ENCODE results near the gene SCAPER. TPM values are rescaled to one million over a fixed set of nuclear protein-coding genes. Genes with fewer than 3 reads are reported as not detected.

Gene SCAPER
- total RNA-seq, 1 experiment from 2014 or later: 14.7 TPM

- H3K27ac ChIP-seq (ENCODE audit: low read depth, low read length): no peak overlapping the region
- POLR2A ChIA-PET: interaction anchor here (1.2 kb wide), 1 partner anchor 10 kb away, joined by 3 read pairs; no protein-coding TSS in a partner anchor
- CTCF ChIA-PET: no interaction called here
- H3K9me2 ChIP-seq (ENCODE audit: insufficient read depth): no peaks in the 10 kb centered on the region
- intact Hi-C loops (cut with micrococcal nuclease): no loop called here
- no peaks in the 10 kb centered on the region for H3K36me3 ChIP-seq (ENCODE audit: control insufficient read depth in 1 of 2, insufficient read depth in 2 of 2, low read length in 2 of 2)
- H3K79me2 ChIP-seq (ENCODE audit: insufficient read depth, low read length): no peaks in the 10 kb centered on the region
- no peaks in the 10 kb centered on the region for H3K4me1 ChIP-seq (ENCODE audit: control insufficient read depth in 1 of 2, insufficient read depth in 2 of 2, low read length in 2 of 2)
- no peak for TF ChIP-seq FOSL1 (IDR thresholded peaks at IDR 0.05; ENCODE audit: low read depth)
- no peak for TF ChIP-seq SP1 (IDR thresholded peaks at IDR 0.05; ENCODE audit: low read depth)
- TF ChIP-seq CTCF (IDR thresholded peaks at IDR 0.05 in 2 of 3, conservative IDR thresholded peaks at IDR 0.05 in 1 of 3; ENCODE audit: borderline replicate concordance in 1 of 3, insufficient read depth in 1 of 3, low read depth in 2 of 3, low read length in 2 of 3): no peak
- TF ChIP-seq REST (IDR thresholded peaks at IDR 0.05; ENCODE audit: low read depth): no peak
- no peak for TF ChIP-seq CEBPB (IDR thresholded peaks at IDR 0.05; ENCODE audit: low read depth)
- no peak for TF ChIP-seq MAX (IDR thresholded peaks at IDR 0.05)
- TF ChIP-seq ZFX (IDR thresholded peaks at IDR 0.05): no peak
- no peak for TF ChIP-seq ATF3 (IDR thresholded peaks at IDR 0.05)
- TF ChIP-seq ZNF274 (IDR thresholded peaks at IDR 0.05; ENCODE audit: low read depth, low read length): no peak
- no peak for TF ChIP-seq POLR2A (IDR thresholded peaks at IDR 0.05; ENCODE audit: borderline replicate concordance, extremely low read depth, insufficient read depth, insufficient read length)
- no peak for TF ChIP-seq SRF (IDR thresholded peaks at IDR 0.05; ENCODE audit: low read depth)
- no peak for TF ChIP-seq JUND (IDR thresholded peaks at IDR 0.05)
- TF ChIP-seq CBX3 (IDR thresholded peaks at IDR 0.05; ENCODE audit: low read depth): no peak
- TF ChIP-seq POLR2AphosphoS5 (IDR thresholded peaks at IDR 0.05; ENCODE audit: low read depth, low read length): no peak
- TF ChIP-seq EGR1 (IDR thresholded peaks at IDR 0.05; ENCODE audit: low read depth): no peak
- no peak for TF ChIP-seq SIN3A (IDR thresholded peaks at IDR 0.05; ENCODE audit: low read depth)
- TF ChIP-seq RAD21 (IDR thresholded peaks at IDR 0.05; ENCODE audit: low read depth): no peak
- no peak for TF ChIP-seq ZBTB33 (IDR thresholded peaks at IDR 0.05; ENCODE audit: extremely low read depth, insufficient replicate concordance, low read length)
- ATAC-seq (no peak), DNase-seq (ENCODE audit: low read depth, low spot score) (no peak)
- RAD21 ChIA-PET (ENCODE audit: low non-redundant PET in 1 of 2, low total read pairs in 2 of 2, uncharacterized antibody in 2 of 2, unreplicated experiment in 2 of 2): no interaction called here
- H3K4me2 ChIP-seq (ENCODE audit: low read length): no peak overlapping the region
- H2AFZ ChIP-seq (ENCODE audit: low read depth, low read length, poor library complexity, severe bottlenecking): no peak overlapping the region
- no peak overlapping the region for H3K4me3 ChIP-seq (replicated peaks in 1 of 2; ENCODE audit: low read depth in 1 of 2, low read length in 2 of 2)
- no peaks in the 10 kb centered on the region for H3K9me3 ChIP-seq (ENCODE audit: control insufficient read depth in 1 of 2, insufficient read depth in 1 of 2, low read depth in 1 of 2, low read length in 2 of 2)
- H4K20me1 ChIP-seq (ENCODE audit: insufficient read depth): no peaks in the 10 kb centered on the region
- no peak overlapping the region for H3K9ac ChIP-seq (ENCODE audit: low read length)
- BruUV-seq (replicated peaks): no TSS peak
- H3K27me3 ChIP-seq (ENCODE audit: insufficient read depth, low read length): no peaks in the 10 kb centered on the region
Measured at GRCh38 chr15:76517910-76518309, 387.2 kb downstream of the SCAPER start.

Data from HCT116 (cell line).